ENCODE results near the gene COL20A1.

COL20A1 gene

DNA sequence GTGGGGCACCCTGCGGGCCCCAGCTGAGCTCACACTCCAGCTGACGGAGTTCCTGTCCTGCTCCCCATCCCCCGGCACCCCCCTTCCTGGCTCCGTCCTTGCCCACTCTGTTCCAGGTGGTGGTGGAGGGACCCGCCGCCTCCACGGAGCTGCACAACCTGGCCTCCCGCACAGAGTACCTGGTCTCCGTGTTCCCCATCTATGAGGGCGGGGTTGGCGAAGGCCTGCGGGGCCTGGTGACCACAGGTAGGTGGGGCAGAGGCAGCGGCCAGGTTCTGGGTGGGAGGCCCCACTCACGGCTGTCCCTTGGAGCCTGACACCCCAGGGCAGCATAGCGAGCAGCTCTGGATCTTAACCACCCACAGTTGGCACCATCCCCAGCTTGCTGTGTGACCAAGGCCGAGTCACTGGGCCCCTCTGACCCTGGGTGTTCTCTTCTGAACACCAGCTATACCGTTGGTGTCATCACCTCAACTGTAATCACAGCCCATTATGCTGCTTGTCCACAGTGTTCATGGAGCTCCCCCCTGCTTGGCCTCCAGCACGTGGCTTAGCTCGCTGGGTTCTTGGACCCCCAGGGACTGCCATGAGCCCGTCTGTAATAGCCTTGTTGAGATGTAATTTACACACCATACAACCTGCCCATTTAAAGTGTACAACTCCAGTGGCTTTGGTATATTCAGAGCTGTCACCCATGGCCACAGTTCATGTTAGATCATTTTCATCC lies 17.4 kb downstream of the COL20A1 start:
- no peak for DNase-seq

DNA sequence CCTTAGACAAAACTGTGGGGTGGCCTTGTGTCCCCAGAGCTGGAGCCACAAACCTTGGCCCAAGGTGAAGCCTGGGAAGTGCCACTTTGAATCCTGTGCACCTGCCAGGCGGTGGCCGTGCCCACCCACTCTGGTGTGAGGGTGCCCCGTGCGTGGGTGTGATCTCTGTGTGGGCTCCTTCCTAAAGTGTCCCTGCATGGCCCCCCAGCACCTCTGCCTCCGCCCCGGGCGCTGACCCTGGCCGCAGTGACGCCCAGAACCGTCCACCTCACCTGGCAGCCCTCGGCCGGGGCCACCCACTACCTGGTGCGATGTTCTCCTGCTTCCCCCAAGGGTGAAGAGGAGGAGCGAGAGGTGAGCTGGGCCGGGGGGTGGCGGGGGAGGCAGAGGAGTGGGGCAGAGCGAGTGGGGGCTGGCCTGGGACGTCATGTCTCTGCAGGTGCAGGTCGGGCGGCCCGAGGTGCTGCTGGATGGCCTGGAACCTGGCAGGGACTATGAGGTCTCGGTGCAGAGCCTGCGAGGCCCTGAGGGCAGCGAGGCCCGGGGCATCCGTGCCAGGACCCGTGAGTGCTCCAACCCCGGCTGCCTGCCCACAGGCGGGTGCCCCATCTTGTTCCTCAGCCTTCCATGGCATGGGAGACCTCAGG lies 18.3 kb downstream of the COL20A1 start:
- no peak for DNase-seq

- no peak for DNase-seq
Measured at GRCh38 chr20:63311833-63312243, 18.9 kb downstream of the COL20A1 start.

GRCh38 chr20:63312273-63312672 lies 19.3 kb downstream of the COL20A1 start:
- DNase-seq: no peak

DNA sequence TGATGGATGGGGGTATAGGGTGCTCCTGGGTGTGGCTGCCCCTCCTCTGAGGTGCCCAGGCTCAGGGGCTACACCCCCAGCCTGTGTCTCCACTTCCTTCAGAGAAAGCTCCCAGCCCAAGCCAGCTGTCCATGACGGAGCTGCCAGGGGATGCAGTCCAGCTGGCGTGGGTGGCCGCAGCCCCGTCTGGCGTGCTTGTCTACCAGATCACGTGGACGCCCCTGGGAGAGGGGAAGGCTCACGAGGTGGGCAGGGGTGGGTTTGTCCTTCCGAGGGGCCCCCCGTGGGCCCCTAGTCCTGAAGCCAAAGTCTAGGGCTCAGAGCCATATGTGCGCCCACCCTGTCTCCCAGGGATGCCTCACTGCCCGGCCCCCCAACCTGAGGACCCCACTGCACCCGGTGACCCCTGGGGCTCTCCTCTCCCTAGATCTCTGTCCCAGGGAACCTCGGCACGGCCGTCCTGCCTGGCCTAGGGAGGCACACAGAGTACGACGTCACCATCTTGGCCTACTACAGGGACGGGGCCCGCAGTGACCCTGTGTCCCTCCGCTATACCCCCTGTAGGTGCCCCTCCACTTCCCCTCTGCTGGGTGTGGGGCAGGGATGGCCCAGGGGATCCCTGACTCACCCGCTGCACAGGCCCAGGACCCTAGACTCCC lies 19.8 kb downstream of the COL20A1 start:
- DNase-seq: no peak

DNA sequence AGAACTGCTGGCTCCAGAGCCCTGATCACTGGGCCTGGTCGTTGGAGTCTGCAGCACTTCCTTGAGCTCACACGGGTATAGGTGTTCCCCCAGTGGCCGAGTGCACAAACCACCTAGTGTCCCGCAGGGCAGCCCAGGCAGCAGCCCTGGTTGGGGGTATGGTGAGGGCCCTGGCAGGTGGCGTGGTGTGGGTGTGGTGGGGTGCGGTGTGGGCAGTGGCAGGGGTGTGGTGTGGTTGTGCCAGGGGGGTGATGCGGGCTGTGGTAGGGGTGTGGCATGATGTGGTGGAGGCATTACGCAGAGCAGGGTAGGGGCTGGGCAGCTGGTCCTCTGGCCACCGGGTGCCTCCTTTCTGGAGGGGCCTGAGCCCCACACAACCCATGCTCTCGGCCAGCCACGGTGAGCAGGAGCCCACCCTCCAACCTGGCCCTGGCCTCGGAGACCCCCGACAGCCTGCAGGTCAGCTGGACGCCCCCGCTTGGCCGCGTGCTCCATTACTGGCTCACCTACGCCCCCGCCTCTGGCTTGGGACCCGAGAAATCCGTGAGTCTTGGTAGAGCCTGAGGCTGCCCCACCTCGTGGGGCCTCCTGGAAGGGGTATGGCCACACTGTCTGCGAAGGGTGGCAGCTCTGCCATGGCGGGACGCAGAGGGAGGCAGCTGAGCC lies 20.5 kb downstream of the COL20A1 start:
- no peak for DNase-seq

- DNase-seq: no peak
Measured at GRCh38 chr20:63314015-63314471, 21.1 kb downstream of the COL20A1 start.

DNA sequence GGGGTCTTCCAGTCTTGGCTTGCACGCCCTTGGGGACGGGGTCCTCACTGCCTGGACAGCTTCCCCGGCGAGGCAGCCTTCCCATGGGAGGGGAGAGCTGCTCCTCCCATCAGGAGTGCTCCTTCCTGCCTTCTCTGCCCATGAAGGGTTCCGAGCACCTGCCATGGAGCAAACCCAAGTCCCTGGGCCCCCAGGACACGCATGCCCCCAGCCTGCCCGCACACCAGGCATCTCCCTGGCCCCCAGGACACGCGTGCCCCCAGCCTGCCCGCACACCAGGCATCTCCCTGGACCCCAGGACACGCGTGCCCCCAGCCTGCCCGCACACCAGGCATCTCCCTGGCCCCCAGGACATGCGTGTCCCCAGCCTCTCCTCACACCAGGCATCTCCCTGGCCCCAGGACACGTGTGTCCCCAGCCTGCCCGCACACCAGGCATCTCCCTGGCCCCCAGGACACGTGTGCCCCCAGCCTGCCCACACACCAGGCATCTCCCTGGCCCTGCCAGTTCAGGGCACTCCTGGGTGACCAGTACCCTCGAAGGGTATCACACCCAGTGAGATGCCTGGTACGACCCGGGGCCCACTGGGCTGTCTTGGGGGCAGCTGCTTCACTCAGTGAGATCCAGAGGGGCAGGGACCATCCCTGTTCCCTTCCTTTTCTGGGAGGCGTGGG lies 21.7 kb downstream of the COL20A1 start:
- DNase-seq: no peak

DNA sequence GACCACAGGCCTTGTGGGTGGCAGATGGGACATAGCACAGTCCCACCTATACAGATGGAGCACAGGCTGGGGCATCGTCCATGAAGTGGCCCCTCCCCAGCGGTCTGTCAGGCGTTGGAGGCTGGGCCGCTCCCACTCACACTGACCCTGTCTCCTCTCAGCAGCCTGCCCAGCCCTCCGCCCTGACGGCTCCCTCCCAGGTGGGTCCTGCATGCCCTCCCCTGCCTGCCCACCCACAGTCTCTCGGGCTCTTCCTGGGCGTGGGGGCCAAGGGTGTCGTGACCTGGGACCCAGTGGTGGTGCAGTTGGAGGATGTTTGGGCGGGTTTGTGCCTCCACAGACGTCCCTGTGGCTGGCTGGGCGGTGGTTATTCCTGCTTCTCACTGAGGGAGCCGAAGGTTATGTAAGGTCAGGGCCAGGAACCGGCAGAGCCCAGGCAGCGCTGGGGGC lies 22.3 kb downstream of the COL20A1 start:
- DNase-seq: no peak

DNA sequence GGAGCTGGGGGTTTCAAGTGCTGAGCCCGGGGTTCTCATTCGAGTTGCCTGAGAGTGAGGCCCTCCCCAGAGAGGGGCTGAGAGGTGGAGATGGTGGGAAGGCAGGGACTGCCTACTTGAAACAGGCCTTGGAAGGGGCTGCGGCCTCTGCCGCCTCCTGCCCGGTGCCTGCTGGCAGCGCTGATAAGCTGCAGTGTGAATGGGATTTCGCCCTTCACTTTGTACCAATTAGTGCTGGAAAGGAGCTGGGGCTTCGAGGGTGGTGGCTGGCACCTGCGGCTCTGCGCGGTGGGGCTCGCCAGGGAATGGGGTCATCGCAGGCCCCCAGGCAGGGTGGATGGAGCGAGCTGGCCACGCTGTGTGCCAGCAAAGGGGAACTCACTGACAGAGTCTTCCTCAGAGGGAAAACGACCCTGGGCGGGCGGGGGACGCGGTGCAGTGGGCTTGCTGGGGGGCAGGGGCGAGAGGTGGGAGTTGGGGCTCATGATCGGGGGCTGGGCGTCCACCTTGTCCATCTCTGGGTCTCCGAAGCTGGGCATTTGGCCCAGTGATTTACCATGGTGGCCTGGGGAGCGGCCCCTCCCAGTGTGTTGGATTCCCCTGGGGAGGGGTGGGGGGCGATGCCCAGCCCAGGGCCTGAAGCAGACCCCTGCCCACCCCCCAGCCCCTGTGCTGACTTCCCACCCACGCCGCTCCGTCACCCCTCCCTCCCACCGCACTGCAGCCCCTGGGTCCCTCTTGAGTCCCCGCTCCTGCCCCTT lies 22.9 kb downstream of the COL20A1 start:
- DNase-seq: no peak

DNA sequence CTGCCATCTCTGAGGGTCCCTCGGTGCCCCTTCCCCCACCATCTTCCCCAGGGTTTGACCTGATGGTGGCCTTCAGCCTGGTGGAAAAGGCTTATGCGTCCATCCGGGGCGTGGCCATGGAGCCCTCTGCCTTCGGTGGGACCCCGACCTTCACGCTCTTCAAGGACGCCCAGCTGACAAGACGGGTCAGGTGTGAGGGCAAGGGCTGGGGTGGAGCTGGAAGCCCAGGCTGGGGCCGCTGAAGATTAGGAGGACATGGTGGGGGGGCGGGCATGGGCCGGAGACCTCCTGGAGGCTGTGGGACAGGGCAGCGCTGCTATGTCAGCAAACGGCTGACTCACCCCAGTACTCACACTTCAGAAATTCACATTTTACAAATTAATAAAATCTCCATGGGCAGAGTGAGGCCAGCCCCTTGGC lies 23.5 kb downstream of the COL20A1 start:
- no peak for DNase-seq

DNA sequence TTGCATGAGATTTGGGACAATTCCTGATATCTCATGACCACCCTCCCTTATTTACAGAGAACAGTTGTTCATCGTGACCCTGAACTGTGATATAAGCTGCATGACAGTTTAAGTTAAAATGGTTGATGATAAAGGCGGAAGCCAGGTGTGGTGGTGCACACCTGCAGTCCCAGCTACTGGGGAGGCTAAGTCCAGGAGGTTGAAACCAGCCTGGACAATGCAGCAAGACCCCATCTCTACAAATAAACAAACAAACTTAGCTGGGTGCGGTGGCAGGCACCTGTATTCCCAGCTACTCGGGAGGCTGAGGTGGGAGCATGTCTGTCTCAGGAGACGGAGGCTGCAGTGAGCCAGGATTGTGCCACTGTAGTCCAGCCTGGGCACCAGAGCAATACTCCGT lies 24.1 kb downstream of the COL20A1 start:
- no peak for DNase-seq

- no peak for DNase-seq
Measured at GRCh38 chr20:63317601-63318291, 24.8 kb downstream of the COL20A1 start.

- no peak for DNase-seq
Measured at GRCh38 chr20:63318391-63319163, 25.6 kb downstream of the COL20A1 start.

GRCh38 chr20:63319164-63320040 lies 26.4 kb downstream of the COL20A1 start:
- DNase-seq: no peak

DNA sequence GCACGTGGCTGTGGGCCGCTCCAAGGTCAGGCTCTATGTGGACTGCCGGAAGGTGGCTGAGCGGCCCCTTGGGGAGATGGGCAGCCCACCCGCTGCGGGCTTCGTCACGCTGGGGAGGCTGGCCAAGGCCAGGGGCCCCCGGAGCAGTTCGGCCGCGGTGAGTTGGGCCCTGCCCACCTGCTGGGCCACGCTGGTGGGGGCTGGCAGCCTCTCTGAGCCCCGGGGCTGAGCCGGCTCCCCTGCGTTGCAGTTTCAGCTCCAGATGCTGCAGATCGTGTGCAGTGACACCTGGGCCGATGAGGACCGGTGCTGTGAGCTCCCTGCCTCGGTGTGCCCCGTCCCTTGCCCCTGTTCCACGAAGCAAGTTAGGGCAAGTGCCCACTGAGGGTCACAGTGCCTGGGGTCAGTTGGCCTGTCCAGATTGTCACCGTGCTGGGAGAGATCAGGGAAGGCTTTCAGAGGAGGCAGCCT lies 27.1 kb downstream of the COL20A1 start:
- DNase-seq: no peak

DNA sequence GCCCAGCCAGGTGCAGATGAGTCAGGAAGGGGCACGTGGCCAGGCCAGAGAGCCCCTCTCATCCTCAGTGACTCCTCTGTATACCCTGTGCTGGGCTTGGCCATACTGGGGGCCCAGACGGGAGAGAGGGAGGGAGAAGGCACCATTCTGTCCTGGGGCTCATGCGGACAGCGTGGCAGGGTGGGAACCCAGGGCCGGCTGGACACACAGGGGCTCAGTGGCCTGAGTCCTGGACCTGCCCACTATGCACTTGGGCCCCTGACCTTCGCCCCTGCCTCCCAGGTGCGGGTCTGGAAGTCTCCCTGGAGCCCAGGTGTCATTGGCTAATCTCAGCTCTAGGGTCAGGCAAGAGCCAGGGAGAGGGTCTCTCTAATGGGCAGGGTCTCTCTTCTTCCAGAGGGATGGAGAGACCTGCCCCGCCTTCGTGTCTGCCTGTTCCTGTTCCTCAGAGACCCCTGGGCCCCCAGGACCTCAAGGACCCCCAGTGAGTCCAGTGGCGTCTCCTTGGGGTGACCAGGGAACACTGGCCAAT lies 27.7 kb downstream of the COL20A1 start:
- DNase-seq: no peak

DNA sequence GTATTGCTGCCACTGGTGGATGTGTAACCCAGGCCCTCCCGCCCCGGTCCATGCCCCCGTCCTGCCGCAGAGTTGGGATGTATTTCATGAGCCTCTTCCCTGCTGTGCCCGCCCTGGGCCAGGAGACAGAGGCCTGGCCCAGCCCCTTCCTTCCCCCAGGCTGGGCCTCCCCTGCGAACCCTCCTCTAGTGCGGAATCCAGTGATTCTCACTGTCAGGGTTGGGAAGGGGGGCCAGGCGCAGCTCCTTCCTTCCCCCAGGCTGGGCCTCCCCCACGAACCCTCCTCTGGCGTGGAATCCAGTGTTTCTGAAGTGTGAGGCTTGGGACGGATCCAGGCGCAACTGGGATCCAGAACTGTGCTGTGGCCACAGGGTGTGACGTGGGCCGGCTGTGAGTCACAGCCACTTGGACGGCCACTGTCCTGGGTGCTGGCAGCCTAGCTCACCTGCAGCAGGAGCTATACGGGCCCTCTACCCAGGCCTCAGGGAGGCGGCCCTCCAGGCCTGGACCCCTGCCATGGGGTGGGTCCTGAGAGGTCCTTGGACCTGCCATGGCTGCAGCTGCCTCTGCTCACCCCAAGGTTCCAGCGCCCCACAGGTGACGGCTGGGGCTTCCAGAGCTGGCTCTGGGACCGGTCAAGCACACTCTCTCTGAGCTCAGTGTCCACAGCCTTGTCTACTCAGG lies 28.3 kb downstream of the COL20A1 start:
- no peak for DNase-seq
